ENCODE measurements around the gene RNU1-4.
"Not testable (repeated sequence)": the region's sequence is repeated elsewhere in the genome, so short reads cannot be mapped to it uniquely, and the experiment has no call there.

DNA sequence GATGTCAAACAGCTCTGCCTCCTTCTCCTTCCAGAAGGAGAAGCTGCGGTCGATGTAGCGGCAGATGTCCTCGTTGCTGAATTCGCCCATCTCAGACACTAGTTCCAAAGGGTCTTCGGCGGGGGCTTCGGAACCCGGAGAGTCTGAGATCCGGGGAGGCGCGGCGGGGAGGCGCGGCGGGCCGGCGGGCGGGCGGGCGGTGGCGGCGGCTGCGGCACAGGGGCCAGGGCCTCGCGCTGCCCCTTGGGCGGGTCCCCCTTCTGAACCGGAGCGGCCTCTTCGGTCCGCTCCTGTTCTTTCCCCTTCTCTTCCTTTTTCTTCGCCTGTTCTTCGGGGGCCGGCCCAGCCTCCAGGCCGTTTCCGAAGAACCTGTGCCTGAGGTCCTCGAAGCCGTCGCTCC lies 48.0 kb upstream of the RNU1-4 start:
- TF ChIP-seq, protein P1, sequence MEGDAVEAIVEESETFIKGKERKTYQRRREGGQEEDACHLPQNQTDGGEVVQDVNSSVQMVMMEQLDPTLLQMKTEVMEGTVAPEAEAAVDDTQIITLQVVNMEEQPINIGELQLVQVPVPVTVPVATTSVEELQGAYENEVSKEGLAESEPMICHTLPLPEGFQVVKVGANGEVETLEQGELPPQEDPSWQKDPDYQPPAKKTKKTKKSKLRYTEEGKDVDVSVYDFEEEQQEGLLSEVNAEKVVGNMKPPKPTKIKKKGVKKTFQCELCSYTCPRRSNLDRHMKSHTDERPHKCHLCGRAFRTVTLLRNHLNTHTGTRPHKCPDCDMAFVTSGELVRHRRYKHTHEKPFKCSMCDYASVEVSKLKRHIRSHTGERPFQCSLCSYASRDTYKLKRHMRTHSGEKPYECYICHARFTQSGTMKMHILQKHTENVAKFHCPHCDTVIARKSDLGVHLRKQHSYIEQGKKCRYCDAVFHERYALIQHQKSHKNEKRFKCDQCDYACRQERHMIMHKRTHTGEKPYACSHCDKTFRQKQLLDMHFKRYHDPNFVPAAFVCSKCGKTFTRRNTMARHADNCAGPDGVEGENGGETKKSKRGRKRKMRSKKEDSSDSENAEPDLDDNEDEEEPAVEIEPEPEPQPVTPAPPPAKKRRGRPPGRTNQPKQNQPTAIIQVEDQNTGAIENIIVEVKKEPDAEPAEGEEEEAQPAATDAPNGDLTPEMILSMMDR (IDR thresholded peaks at IDR 0.05), result not testable (repeated sequence)
- TF ChIP-seq POLR2A (IDR thresholded peaks at IDR 0.05), result not testable (repeated sequence)
